Calu3 (cell line): ENCODE data around the gene TAOK1. TPM values are rescaled to one million over a fixed set of nuclear protein-coding genes. Genes with fewer than 3 reads are reported as not detected.

Experiments used
- BruUV-seq: library from RNA; stranded (reverse); fragments of 400-500 nt; replicated peaks from 2 replicates; lab custom pipeline; 2021; lab: Mats Ljungman, UMichigan
- CTCF ChIA-PET: fragments of 300-600 bp; sonication (Branson Sonifier 250); formaldehyde crosslinking; loops from one replicate; lab custom pipeline; 2022; ENCODE audit warnings: antibody characterized with exemption; lab: Charles Lee
- DNase-seq: peaks from one replicate; pipeline ENCODE4 v3.0.0; 2022
- H3K27ac Mint-ChIP-seq: one replicate; pipeline ENCODE4 v1.8.0; 2022; ENCODE audit warnings: mixed read lengths; ENCODE audit not compliant: unreplicated experiment
- H3K27me3 Mint-ChIP-seq: one replicate; pipeline ENCODE4 v1.8.0; 2022; ENCODE audit warnings: mixed read lengths; ENCODE audit not compliant: unreplicated experiment
- H3K36me3 Mint-ChIP-seq: one replicate; pipeline ENCODE4 v1.8.0; 2022; ENCODE audit warnings: mild to moderate bottlenecking, moderate library complexity, mixed read lengths; ENCODE audit not compliant: insufficient read depth, unreplicated experiment
- H3K4me1 Mint-ChIP-seq: one replicate; pipeline ENCODE4 v1.8.0; 2022; ENCODE audit warnings: mild to moderate bottlenecking, low read depth, mixed read lengths; ENCODE audit not compliant: unreplicated experiment
- H3K4me3 Mint-ChIP-seq: one replicate; pipeline ENCODE4 v1.8.0; 2022; ENCODE audit warnings: mild to moderate bottlenecking, low read depth, moderate library complexity, mixed read lengths; ENCODE audit not compliant: unreplicated experiment
- H3K9me3 Mint-ChIP-seq: one replicate; pipeline ENCODE4 v1.8.0; 2022; ENCODE audit warnings: low read depth, mixed read lengths; ENCODE audit not compliant: unreplicated experiment
- intact Hi-C: fragments of 100-400 bp; cut with micrococcal nuclease; formaldehyde crosslinking; loops from one replicate; pipeline ENCODE4 v1.10.0; 2022; ENCODE audit not compliant: unreplicated experiment
- total RNA-seq: library from RNA; stranded (reverse); gene quantifications from 2 replicates; pipeline ENCODE4 v1.2.3, GENCODE V29; 2022
- TF ChIP-seq, protein P1 (sequence below): fragments of 200-600 bp; IDR thresholded peaks from one replicate; pipeline ENCODE4 v1.8.0; 2022; ENCODE audit warnings: antibody characterized with exemption; ENCODE audit not compliant: unreplicated experiment

The TAOK1 gene
- total RNA-seq, 1 experiment from 2014 or later = 78.1 TPM

DNA sequence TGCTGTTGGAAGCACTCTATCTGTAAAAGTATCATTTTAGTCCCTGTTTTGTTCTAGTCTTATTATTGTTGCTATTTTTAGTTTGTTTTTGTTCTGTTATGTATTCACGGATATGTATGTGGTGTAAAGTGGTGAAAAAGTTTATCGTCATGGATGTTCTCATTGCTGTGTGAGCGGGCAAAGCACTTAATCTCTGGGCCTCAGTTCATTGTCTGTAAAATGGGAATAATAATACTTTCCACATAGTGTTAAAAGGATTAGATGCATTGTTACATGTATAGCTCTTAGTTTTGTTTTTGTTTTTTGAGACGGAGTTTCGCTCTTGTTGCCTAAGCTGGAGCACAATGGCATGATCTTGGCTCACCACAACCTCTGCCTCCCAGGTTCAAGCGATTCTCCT, 19.8 kb downstream of the TAOK1 start:
- peaks cover 19% of the 10 kb centered on the region for H3K4me1 Mint-ChIP-seq
- TF ChIP-seq, protein P1, sequence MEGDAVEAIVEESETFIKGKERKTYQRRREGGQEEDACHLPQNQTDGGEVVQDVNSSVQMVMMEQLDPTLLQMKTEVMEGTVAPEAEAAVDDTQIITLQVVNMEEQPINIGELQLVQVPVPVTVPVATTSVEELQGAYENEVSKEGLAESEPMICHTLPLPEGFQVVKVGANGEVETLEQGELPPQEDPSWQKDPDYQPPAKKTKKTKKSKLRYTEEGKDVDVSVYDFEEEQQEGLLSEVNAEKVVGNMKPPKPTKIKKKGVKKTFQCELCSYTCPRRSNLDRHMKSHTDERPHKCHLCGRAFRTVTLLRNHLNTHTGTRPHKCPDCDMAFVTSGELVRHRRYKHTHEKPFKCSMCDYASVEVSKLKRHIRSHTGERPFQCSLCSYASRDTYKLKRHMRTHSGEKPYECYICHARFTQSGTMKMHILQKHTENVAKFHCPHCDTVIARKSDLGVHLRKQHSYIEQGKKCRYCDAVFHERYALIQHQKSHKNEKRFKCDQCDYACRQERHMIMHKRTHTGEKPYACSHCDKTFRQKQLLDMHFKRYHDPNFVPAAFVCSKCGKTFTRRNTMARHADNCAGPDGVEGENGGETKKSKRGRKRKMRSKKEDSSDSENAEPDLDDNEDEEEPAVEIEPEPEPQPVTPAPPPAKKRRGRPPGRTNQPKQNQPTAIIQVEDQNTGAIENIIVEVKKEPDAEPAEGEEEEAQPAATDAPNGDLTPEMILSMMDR = no peak
- H3K36me3 Mint-ChIP-seq = peaks cover 16% of the 10 kb centered on the region
- H3K27me3 Mint-ChIP-seq = no peaks in the 10 kb centered on the region
- intact Hi-C loops = no loop called here
- CTCF ChIA-PET = no interaction called here
- H3K9me3 Mint-ChIP-seq = no peaks in the 10 kb centered on the region
- no peak for DNase-seq
- BruUV-seq = no TSS peak
- no peak overlapping the region for H3K27ac Mint-ChIP-seq
- no peak overlapping the region for H3K4me3 Mint-ChIP-seq

DNA sequence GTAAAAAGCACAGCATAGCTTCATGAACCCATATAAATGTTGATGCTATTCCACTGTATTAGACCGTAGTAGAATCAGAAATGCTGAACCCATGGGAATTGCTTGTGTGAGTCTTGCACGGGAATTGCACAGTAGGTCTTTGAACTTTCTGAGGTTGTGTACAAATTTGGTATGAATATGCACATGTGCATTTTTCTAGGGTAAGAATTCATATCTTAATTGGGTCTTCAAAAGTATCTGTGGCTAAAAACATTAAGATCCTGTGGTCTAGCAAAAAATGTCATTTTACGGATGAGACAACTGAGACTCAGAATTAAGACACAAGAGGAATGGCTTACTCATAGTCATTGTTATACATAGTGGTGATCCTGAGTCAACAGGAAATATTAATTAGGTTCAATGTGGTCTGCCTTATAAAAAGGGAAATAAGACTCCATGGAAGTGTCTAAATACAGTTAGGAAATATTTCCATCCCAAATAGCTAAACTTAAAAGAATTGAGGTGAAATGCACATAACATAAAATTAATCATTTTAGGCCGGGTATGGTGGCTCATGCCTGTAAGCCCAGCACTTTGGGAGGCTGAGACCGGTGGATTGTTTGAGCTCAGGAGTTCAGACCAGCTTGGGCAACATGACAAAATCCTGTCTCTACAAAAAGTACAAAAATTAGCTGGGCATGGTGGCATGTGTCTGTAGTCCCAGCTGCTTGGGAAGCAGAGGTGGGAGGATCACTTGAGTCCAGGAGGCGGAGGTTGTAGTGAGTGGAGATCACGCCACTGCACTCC, 22.8 kb downstream of the TAOK1 start:
- peaks cover 19% of the 10 kb centered on the region for H3K4me1 Mint-ChIP-seq
- TF ChIP-seq, protein P1 = no peak
- CTCF ChIA-PET = interaction anchor here (1.4 kb wide), 1 partner anchor 43 kb away, joined by 6 read pairs; no protein-coding TSS in a partner anchor
- no peaks in the 10 kb centered on the region for H3K9me3 Mint-ChIP-seq
- BruUV-seq = no TSS peak
- no peak for DNase-seq
- H3K4me3 Mint-ChIP-seq = no peak overlapping the region
- H3K36me3 Mint-ChIP-seq = peaks cover 16% of the 10 kb centered on the region
- intact Hi-C loops = no loop called here
- no peaks in the 10 kb centered on the region for H3K27me3 Mint-ChIP-seq
- H3K27ac Mint-ChIP-seq = no peak overlapping the region

DNA sequence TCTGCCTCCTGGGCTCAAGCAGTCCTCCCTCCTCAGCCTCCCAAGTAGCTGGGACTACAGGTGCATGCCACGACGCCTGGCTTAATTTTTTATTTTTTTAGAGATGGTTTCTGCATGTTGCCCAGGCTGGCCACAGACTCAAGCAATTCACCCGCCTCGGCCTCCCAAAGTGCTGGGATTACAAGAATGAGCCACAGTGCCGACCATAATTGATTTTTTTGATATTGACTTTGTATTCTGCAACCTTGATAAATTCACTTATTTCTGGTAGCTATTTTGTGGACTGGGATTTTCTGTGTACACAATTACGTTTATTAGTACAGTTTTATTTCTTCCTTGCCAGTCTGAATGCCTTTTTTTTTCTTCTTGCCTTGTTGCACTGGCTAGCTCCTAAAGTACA, 30.0 kb downstream of the TAOK1 start:
- Mint-ChIP-seq H3K36me3 (peaks cover 23% of the 10 kb centered on the region), H3K9me3 (no peaks in the 10 kb centered on the region), H3K4me1 (no peaks in the 10 kb centered on the region), H3K27ac (no peak overlapping the region), H3K27me3 (no peaks in the 10 kb centered on the region), H3K4me3 (no peak overlapping the region)
- intact Hi-C loops = no loop called here
- CTCF ChIA-PET = interaction anchor here (0.7 kb wide), 1 partner anchor 9 kb away, joined by 5 read pairs; no protein-coding TSS in a partner anchor
- no peak for DNase-seq
- BruUV-seq = no TSS peak
- TF ChIP-seq, protein P1 = no peak

DNA sequence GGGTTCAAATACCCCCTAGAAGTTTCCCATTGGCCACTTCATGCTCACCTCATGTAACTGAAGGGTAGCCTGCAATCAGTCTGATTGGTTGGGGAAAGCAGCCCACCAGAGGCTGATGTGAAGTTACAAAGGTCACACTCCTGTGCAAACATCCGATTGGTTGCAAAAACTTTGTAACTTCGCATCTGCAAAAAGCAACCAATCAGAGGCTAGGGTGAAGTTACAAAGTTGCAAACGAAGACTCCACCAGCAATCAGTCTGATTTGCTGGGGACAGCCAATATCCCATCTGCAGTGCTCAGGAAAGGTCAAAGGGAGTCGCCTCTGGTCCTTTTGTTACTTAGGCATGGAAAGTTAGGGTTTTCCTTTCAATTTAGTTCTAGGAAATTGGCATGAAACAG, 40.1 kb downstream of the TAOK1 start:
- no peak for DNase-seq
- Mint-ChIP-seq H3K4me1 (peaks cover 10% of the 10 kb centered on the region), H3K36me3 (no peaks in the 10 kb centered on the region), H3K27ac (no peak overlapping the region), H3K27me3 (no peaks in the 10 kb centered on the region), H3K4me3 (no peak overlapping the region), H3K9me3 (no peaks in the 10 kb centered on the region)
- CTCF ChIA-PET = no interaction called here
- intact Hi-C loops = no loop called here
- BruUV-seq = no TSS peak
- TF ChIP-seq, protein P1 = no peak
